DMS 273 treated with DMSO at 0.1 percent for 48 hours (cell line): ENCODE data around the gene NEU1.
"Not testable (repeated sequence)": the region's sequence is repeated elsewhere in the genome, so short reads cannot be mapped to it uniquely, and the experiment has no call there.

ENCODE experiments used
- DNase-seq: peaks from one replicate; lab custom pipeline; 2025; lab: John Stamatoyannopoulos, UW

The NEU1 gene

DNA sequence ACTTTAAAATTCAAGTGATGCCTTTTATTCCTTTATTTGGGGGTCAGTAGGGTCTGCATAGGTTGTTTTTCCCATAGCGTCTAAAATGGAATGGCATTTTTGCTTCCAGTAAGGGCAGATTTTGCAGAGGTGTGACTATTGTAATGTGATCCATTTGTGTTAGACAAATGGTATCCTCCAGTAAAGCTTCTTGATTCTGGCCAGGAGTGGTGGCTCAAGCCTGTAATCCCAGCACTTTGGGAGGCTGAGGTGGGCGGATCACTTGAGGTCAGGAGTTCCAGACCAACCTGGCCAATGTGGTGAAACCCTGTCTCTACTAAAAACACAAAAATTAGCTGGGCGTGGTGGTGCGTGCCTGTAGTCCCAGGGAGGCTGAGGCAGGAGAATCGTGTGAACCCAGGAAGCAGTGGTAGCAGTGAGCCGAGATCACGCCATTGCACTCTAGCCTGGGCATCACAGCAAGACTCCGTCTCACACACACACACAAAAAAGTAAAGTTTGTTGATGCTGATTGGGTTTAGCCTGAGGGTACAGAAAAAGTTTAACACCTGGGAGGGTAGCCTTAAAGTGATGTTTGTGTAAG lies 44.6 kb downstream of the NEU1 start:
- not testable (repeated sequence) for DNase-seq

DNA sequence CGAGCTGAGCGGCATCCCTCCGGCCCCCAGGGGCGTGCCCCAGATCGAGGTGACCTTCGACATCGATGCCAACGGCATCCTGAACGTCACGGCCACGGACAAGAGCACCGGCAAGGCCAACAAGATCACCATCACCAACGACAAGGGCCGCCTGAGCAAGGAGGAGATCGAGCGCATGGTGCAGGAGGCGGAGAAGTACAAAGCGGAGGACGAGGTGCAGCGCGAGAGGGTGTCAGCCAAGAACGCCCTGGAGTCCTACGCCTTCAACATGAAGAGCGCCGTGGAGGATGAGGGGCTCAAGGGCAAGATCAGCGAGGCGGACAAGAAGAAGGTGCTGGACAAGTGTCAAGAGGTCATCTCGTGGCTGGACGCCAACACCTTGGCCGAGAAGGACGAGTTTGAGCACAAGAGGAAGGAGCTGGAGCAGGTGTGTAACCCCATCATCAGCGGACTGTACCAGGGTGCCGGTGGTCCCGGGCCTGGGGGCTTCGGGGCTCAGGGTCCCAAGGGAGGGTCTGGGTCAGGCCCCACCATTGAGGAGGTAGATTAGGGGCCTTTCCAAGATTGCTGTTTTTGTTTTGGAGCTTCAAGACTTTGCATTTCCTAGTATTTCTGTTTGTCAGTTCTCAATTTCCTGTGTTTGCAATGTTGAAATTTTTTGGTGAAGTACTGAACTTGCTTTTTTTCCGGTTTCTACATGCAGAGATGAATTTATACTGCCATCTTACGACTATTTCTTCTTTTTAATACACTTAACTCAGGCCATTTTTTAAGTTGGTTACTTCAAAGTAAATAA lies 45.3 kb downstream of the NEU1 start:
- DNase-seq, result not testable (repeated sequence)

DNA sequence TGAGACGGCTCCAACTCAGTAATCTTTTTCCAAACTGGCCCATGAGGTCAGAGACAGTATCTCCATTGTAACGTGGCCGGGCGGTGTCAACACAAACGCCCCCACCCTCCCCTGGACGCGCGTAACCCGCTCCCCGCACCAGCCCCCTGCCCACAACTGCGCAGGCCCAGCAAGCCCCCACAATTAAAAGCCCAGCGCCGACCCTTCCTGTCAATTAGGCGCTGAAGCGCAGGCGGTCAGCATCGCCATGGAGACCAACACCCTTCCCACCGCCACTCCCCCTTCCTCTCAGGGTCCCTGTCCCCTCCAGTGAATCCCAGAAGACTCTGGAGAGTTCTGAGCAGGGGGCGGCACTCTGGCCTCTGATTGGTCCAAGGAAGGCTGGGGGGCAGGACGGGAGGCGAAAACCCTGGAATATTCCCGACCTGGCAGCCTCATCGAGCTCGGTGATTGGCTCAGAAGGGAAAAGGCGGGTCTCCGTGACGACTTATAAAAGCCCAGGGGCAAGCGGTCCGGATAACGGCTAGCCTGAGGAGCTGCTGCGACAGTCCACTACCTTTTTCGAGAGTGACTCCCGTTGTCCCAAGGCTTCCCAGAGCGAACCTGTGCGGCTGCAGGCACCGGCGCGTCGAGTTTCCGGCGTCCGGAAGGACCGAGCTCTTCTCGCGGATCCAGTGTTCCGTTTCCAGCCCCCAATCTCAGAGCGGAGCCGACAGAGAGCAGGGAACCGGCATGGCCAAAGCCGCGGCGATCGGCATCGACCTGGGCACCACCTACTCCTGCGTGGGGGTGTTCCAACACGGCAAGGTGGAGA lies 47.4 kb downstream of the NEU1 start, which contains the start of the genes HSPA1A and HSPA1L:
TSS of gene HSPA1A (plus strand) at position 519 of the 814 bp plus-strand sequence. CDS start at position 733, 214 bp downstream.
TSS of gene HSPA1L (minus strand) at position 259 of the 814 bp plus-strand sequence. CDS start 3,311 bp downstream, outside the sequence.
- DNase-seq, result peak; percentile 89

DNA sequence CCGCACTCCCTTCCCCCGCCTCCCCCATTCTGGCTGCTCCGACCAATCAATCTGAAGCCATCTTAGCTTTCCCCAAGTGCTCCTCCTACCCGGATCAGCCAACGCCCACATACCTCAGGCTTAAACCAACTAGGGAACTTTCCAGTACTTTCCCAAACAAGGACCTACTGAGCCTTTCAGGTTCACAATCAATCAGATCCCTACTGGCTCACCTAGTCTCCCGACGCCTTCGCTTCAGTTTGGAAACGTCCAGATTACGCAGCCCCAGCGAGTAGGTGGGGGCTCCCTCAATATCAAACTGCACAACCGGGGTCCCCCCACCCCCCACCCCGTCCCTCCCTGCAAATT lies 48.0 kb downstream of the NEU1 start:
- peak; percentile 87 for DNase-seq

DNA sequence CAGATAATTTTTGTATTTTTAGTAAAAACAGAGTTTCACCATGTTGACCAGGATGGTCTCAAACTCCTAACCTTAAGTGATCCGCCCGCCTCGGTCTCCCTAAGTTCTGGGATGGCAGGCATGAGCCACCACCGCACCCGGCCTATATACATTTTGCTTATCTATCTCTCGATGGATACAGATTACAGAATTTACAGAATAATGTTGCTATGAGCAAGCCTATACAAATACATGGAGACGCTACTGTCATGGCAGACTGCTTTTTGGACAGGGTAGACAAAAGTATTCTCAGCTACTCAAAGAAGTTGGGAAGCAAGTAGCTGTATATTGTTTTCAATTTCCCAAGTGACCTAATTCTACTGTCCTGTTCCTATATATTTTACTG lies 49.2 kb downstream of the NEU1 start:
- no peak for DNase-seq

DNA sequence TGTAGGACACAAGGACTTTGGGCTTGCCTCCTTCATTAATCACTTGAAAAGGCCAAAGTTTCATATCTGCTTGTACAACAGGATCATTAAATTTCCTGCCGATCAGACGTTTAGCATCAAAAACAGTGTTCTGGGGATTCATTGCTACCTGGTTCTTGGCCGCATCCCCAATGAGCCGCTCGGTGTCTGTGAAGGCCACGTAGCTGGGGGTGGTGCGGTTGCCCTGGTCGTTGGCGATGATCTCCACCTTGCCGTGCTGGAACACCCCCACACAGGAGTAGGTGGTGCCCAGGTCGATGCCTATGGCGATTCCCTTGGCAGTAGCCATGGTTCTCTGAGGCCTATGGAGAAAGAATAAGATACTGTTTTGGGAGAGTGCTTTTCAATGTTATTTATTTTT lies 51.0 kb downstream of the NEU1 start:
- DNase-seq, result no peak

DNA sequence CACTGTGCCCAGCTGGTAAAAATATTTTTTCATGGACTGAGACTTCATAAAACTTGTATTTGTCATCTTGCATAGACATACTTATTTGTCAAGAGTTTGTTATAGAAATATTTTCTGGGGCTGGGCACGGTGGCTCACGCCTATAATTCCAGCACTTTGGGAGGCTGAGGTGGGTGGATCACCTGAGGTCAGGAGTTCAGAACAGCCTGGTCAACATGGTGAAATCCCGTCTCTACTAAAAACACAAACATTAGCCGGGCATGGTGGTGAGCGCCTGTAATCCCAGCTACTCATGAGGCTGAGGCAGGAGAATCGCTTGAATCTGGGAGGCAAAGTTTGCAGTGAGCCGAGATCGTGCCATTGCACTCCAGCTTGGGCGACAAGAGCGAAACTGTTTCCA lies 54.0 kb downstream of the NEU1 start:
- not testable (repeated sequence) for DNase-seq
